Subcutaneous abdominal adipose tissue (tissue), 5 donors: Measurements from ENCODE around the gene PRSS50.
"Not testable (repeated sequence)": the region's sequence is repeated elsewhere in the genome, so short reads cannot be mapped to it uniquely, and the experiment has no call there.

Source experiments
- H3K27ac ChIP-seq: one replicate; pipeline ENCODE4 v1.7.0; 2013; ENCODE audit warnings: low read depth, mild to moderate bottlenecking, inconsistent platforms, low read length, moderate library complexity
- H3K27me3 ChIP-seq, 5 donors: one replicate each; pipeline ENCODE4 v1.7.0; 2013; ENCODE audit warnings: low read length in 5 of 5, inconsistent platforms in 1 of 5; ENCODE audit not compliant: control insufficient read depth in 5 of 5, insufficient read depth in 4 of 5
- H3K36me3 ChIP-seq, 5 donors: one replicate each; pipeline ENCODE4 v1.7.0; 2013; ENCODE audit warnings: low read length in 5 of 5; ENCODE audit not compliant: control insufficient read depth in 5 of 5, insufficient read depth in 5 of 5
- H3K4me1 ChIP-seq, 5 donors: one replicate each; pipeline ENCODE4 v1.7.0; 2013; ENCODE audit warnings: low read length in 5 of 5, mild to moderate bottlenecking in 3 of 5, moderate library complexity in 1 of 5; ENCODE audit not compliant: control insufficient read depth in 5 of 5, insufficient read depth in 5 of 5
- H3K4me3 ChIP-seq, 5 donors: one replicate each; pipeline ENCODE4 v1.7.0; 2013; ENCODE audit warnings: low read length in 5 of 5, low read depth in 1 of 5
- H3K9ac ChIP-seq, 5 donors: one replicate each; pipeline ENCODE4 v1.7.0; 2013; ENCODE audit warnings: low read length in 5 of 5, mild to moderate bottlenecking in 4 of 5, moderate library complexity in 3 of 5
- H3K9me3 ChIP-seq, 5 donors: one replicate each; pipeline ENCODE4 v1.7.0; 2013; ENCODE audit warnings: low read length in 5 of 5; ENCODE audit not compliant: control insufficient read depth in 5 of 5
- donor health status: healthy.
- donor health status: healthy.
- donor health status: healthy.
- donor health status: healthy.
- donor health status: healthy.

PRSS50 gene

DNA sequence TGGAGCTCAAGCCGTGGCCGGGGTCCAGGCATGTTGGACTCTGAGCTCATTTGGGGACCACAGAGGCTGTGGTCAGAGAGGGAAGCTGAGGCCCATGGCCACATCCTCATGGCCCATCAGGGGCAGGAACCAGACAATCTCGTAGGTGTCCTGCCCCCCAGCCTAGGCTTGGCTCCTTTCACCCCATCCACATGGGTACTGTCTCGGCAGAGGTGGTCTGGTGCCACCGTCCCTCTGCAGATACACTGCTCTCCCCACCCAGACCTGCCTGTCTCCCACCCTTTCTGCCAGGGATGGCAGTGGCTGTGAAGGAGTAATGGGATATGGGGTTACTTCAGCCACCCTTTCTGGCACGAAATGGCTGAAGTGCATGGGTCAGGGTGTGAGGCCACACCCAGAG lies 7.9 kb downstream of the PRSS50 start:
- Histone ChIP-seq H3K27ac (no peak overlapping the region), H3K27me3 (peaks cover 0 to 6% (median 4%) of the 10 kb centered on the region in 5 donors), H3K36me3 (peaks cover 0 to 5% (median 0%) of the 10 kb centered on the region in 5 donors), H3K9me3 (no peaks in the 10 kb centered on the region), H3K4me3 (no peak overlapping the region), H3K9ac (no peak overlapping the region), H3K4me1 (peaks cover 0 to 18% (median 10%) of the 10 kb centered on the region in 5 donors)

DNA sequence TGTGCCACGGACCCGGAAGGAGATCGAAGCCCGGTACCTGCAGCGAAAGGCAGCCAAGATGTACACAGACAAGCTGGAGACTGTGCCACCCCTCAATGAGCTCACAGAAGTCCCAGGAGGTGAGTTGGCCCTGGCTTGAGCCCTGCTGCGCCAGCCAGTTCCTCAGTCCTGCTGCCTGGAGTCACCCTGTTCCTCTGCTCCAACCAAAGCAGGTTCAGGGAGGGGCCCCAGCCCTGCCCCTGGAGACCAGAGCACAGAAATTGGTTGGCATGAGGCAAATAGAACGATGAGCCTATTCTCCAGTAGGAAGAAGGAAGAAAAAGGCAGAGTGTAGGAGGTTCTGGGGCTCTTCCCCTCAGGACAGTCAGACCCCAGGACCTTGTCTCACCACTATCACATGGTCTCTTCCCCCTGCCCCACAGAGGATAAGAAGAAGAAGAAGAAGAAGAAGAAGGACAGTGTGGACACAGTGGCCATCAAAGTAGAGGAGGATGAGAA lies 8.5 kb downstream of the PRSS50 start:
- Histone ChIP-seq H3K27me3 (peaks cover 0 to 6% (median 4%) of the 10 kb centered on the region in 5 donors), H3K4me1 (peaks cover 0 to 18% (median 10%) of the 10 kb centered on the region in 5 donors), H3K9ac (no peak overlapping the region), H3K27ac (no peak overlapping the region), H3K4me3 (no peak overlapping the region), H3K9me3 (no peaks in the 10 kb centered on the region), H3K36me3 (peaks cover 0 to 5% (median 0%) of the 10 kb centered on the region in 5 donors)

DNA sequence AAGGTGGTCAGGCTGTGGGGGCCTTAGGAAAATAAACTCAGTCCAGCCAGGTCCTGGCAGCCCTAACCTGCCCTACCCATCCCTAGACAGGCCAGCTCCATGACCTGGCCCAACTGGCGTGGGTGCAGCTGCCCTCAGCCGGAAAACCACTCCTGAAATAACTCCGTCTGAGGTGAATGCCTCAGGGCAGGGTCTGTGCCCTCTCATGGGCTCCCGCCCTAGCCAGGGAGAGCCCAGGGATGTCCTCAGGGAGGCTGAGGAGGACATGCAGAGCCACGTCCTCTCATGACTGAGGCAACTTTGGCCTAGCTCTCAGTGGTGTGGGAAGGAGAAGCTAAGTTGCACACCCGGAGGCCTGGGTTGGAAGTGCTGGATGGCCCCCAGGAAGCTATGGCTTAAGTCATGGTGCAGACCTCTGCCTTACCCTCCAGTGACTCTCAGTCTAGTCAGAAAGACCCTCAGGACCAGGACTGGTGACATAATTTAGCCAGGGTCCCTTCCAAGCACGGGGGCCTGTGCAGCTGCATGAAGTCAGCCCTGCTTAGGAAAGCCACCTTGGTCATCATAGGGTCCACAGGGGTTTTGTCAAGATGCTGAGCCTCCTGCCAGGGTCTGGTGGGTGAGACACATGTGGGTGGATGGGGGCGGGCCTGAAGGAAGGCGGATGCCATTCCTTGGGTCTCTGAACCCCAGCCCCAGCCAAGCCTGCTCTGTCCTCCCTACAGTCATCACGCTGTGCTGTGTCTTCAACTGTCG lies 9.1 kb downstream of the PRSS50 start:
- no peak overlapping the region for H3K27ac ChIP-seq

DNA sequence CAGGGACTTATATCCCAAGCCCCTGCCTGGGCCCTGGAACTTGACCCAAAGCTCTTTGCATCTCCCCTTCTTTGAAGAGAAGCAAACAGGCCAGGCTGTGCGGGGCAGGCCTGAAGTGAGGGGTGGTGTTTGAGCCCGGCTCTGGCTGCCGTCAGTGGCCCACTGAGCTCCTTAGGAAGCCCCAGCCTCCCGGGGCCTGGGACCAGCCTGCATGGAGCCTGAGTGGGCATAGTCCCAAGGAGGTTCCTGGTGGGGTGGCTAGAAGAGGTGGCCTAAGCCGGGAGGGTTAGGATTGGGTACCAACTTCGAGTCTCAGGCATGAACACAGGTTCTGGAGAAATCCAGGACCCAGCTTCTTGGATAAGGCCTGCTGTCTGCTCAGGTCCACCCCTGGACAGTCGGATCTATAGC lies 10.1 kb downstream of the PRSS50 start:
- Histone ChIP-seq H3K4me3 (no peak overlapping the region), H3K9me3 (no peaks in the 10 kb centered on the region), H3K27ac (no peak overlapping the region), H3K36me3 (peaks cover 0 to 5% (median 0%) of the 10 kb centered on the region in 5 donors), H3K4me1 (peaks cover 0 to 18% (median 10%) of the 10 kb centered on the region in 5 donors), H3K27me3 (peaks cover 0 to 9% (median 5%) of the 10 kb centered on the region in 5 donors), H3K9ac (no peak overlapping the region)

More for the DNA sequence above, 9.1 kb downstream of the PRSS50 start:
- H3K9ac ChIP-seq: no peak overlapping the region
- H3K4me1 ChIP-seq: peaks cover 0 to 18% (median 10%) of the 10 kb centered on the region in 5 donors
- H3K27me3 ChIP-seq: peaks cover 0 to 9% (median 5%) of the 10 kb centered on the region in 5 donors
- peaks cover 0 to 5% (median 0%) of the 10 kb centered on the region in 5 donors for H3K36me3 ChIP-seq
- H3K4me3 ChIP-seq: no peak overlapping the region
- H3K9me3 ChIP-seq: no peaks in the 10 kb centered on the region

DNA sequence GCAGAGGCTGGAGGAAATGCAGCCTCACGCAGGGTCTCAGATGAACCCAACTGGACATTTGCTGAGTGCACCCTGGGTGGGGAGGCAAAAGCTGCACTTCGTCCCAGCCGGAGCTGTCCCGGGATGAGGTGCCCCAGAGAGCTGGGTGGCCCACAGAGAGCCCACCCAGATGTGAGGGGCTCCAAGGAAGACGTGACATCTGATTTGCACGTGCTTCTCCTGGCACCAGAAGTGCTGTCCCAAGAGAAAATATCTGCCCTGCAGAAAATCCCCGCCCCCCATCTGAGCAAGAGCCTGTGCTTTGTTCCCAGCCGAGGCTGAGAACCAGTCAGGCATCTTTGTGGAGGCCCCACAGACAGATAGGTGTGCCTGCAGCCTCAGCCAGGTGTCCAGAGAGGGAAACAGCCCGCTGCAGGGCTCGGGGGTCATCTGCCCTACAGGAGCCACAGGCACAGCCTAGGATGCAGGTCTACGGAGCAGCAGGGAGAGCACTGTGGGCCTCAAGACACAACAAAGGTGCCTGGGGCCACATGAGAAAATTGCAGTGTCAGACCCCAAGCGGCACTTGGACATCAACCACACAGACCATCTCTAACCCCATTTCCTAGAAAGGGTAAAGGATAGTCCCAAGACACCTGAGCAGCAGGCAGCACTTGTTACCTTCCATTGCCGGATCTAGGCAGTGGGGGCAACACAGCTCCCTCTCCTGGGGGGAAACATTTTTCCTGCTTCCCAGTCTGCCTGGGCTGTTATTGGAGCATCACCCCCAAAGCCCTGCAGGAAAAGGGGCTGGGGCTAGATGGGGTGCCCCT lies 10.7 kb downstream of the PRSS50 start:
- Histone ChIP-seq H3K27me3 (peaks cover 0 to 11% (median 5%) of the 10 kb centered on the region in 5 donors), H3K4me1 (peaks cover 0 to 18% (median 10%) of the 10 kb centered on the region in 5 donors), H3K36me3 (peaks cover 0 to 5% (median 0%) of the 10 kb centered on the region in 5 donors), H3K27ac (no peak overlapping the region), H3K9me3 (no peaks in the 10 kb centered on the region), H3K9ac (no peak overlapping the region), H3K4me3 (no peak overlapping the region)

DNA sequence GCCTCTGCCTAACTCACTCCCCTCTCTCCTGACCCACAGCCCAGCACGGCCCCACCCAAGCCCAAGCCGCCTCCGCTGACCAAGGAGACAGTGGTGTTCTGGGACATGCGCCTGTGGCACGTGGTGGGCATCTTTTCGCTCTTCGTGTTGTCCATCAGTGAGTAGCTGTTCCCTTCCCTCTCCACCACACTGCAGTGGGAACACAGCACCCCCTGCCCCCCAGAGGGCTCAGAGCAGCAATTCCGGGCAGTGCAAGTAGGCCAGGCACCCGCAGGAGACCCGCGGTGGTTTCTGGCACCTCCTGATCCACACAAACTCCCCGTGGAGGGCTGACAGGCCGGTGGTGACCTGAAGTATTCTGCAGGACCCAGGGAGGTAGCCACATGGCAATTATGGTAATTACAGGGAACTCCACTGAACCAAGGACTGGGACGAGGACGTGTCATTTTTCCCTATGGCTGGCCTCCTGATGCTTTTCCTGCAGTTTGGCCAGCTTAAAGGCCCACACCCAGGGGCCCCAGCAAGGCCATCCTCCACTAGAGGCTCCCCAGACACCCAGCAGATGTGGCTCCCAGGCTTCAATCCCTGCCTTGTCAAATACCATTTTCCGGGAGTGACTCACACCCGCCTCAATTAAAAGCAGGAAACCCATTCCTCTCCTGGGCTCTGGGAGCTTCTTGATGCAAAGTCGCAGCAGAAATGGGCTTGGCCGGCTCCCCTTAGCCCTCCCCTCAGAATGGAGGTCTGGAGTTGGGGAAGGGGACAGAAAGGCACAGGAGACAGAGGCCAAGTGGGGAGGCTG lies 11.7 kb downstream of the PRSS50 start:
- no peaks in the 10 kb centered on the region for H3K9me3 ChIP-seq
- H3K27ac ChIP-seq: no peak overlapping the region
- peaks cover 0 to 5% (median 0%) of the 10 kb centered on the region in 5 donors for H3K36me3 ChIP-seq
- H3K4me1 ChIP-seq: peaks cover 0 to 23% (median 14%) of the 10 kb centered on the region in 5 donors
- peak overlapping the region in 1 of 5 donors; percentile 16 for H3K9ac ChIP-seq
- peaks cover 3 to 16% (median 11%) of the 10 kb centered on the region in 5 donors for H3K27me3 ChIP-seq
- H3K4me3 ChIP-seq: no peak overlapping the region

DNA sequence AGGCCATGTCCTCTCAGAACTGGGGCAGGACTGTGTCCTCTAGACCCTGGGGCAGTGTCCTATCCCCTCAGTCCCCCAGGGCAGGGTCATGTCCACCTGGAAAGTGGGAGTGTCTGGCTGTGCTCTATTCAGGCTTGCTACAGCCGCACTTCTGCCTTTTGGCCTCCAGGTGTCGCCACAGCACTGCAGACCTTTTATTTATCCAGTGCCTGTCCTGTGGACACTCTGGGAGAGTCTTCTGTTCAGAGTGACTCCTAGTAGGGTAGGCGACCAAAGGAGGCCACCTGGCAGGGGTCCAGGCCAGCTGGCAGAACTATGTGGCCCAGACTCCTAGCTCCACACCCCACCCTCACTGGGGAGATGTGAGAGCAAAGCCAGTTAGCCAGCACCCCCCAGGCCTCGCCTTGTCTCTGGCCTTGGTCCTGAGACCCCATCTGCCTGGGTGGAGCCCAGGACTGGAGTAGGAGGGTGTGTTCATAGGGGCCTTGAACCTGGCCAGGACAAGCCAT lies 12.6 kb downstream of the PRSS50 start:
- Histone ChIP-seq H3K4me1 (peaks cover 0 to 31% (median 23%) of the 10 kb centered on the region in 5 donors), H3K4me3 (no peak overlapping the region), H3K27ac (no peak overlapping the region), H3K27me3 (peaks cover 7 to 16% (median 11%) of the 10 kb centered on the region in 5 donors), H3K36me3 (peaks cover 0 to 5% (median 0%) of the 10 kb centered on the region in 5 donors), H3K9ac (no peak overlapping the region), H3K9me3 (no peaks in the 10 kb centered on the region)

DNA sequence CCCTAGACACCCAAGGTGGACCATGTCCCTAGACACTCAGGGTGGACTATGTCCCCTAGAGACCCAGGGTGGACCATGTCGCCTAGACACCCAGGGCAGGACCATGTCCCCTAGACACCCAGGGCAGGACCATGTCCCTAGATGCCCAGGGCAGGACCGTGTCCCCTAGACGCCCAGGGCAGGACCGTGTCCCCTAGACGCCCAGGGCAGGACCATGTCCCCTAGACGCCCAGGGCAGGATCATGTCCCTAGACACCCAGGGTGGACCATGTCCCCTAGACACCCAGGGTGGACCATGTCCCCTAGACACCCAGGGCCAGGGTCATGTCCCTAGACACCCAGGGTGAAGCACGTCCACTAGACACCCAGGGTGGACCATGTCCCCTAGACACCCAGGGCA lies 13.3 kb downstream of the PRSS50 start:
- not testable (repeated sequence) for H3K9ac ChIP-seq, H3K4me3 ChIP-seq, H3K27ac ChIP-seq, H3K36me3 ChIP-seq, H3K9me3 ChIP-seq
- peaks cover 2 to 39% (median 30%) of the 10 kb centered on the region in 5 donors for H3K4me1 ChIP-seq
- H3K27me3 ChIP-seq: peaks cover 7 to 16% (median 11%) of the 10 kb centered on the region in 5 donors

DNA sequence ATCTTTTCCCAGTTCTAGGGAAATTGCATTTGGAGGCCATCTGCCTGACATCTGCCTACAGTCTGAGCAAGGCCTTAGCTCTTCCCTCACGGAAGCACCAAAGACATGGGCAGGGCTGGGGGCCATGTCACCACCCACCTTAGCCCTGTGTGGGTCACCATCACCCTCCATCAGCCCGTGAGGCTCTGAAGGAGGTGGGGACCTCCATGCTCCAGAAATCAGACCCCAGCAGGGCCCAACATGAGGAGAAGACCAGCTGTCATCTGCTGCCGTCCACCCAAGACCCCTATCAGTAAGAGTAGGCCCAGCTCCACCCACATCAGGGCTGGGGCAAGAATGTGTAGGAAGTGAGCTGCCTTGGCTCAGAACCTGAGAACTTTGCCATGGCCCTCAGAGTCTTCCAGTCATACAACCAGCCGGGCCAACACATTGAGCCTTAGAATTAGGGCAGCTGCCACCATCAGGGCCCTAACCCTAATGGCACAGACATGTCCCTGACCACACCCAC lies 14.6 kb downstream of the PRSS50 start:
- Histone ChIP-seq H3K9me3 (no peaks in the 10 kb centered on the region), H3K27me3 (peaks cover 7 to 16% (median 11%) of the 10 kb centered on the region in 5 donors), H3K9ac (no peak overlapping the region), H3K36me3 (no peaks in the 10 kb centered on the region), H3K4me3 (no peak overlapping the region), H3K27ac (no peak overlapping the region), H3K4me1 (peaks cover 2 to 44% (median 32%) of the 10 kb centered on the region in 5 donors)
